Measurements from ENCODE around the gene CARMIL1.

- no peak for TF ChIP-seq CTCF (conservative IDR thresholded peaks at IDR 0.05; ENCODE audit: low read length)
- TF ChIP-seq EZH2phosphoT487 (IDR thresholded peaks at IDR 0.05; ENCODE audit: borderline replicate concordance) = no peak
Observed at GRCh38 chr6:25481267-25481666, 202.1 kb downstream of the CARMIL1 start.
